A549 (cell line): Measurements from ENCODE around the gene CDK19. TPM values are rescaled to one million over a fixed set of nuclear protein-coding genes. Genes with fewer than 3 reads are reported as not detected.

Source experiments
- ATAC-seq, 2 experiments: fragments of 200-7000 bp in 1 of 2; fragments of >200 bp in 1 of 2; cut with Nextera tagmentation in 1 of 2; cut with Tn5 transposase in 1 of 2; 3 replicates each; pipeline versions ENCODE4 v1.8.0 to v1.9.1; 2018 to 2020; ENCODE audit warnings: mild to moderate bottlenecking in 1 of 2, moderate library complexity in 1 of 2
- CTCF ChIA-PET: fragments of 300-600 bp; sonication (Branson Sonifier 250); formaldehyde crosslinking; extraction: SDS; loops from one replicate; lab custom pipeline; 2021; ENCODE audit warnings: antibody characterized with exemption, inconsistent platforms; lab: Yijun Ruan, JAX
- POLR2A ChIA-PET: fragments of 350-600 bp; formaldehyde crosslinking; extraction: SDS; loops from one replicate; lab custom pipeline; 2021; ENCODE audit warnings: antibody characterized with exemption, inconsistent platforms; lab: Yijun Ruan, JAX
- DNase-seq, 2 experiments: peaks; one replicate each; pipeline versions ENCODE4 v3.0.0 to v3.0.0-alpha.2; 2011 to 2016; ENCODE audit warnings: low read depth in 1 of 2, low spot score in 1 of 2
- FAIRE-seq: peaks from 2 replicates; lab custom pipeline; 2011; peaks lifted over from hg19 to GRCh38; lab: Jason Lieb, UNC
- H3K27ac ChIP-seq, 2 experiments: fragments of >200 bp; sonication (Bioruptor Twin); formaldehyde crosslinking; 3 replicates each; pipeline ENCODE4 v1.5.1; 2016 to 2017
- H3K4me1 ChIP-seq: fragments of >200 bp; sonication (Bioruptor Twin); formaldehyde crosslinking; 3 replicates; pipeline ENCODE4 v1.6.1; 2016
- H3K4me2 ChIP-seq: fragments of >200 bp; sonication (Bioruptor Twin); formaldehyde crosslinking; 3 replicates; pipeline ENCODE4 v1.6.1; 2016
- H3K4me3 ChIP-seq: fragments of >200 bp; sonication (Bioruptor Twin); formaldehyde crosslinking; 3 replicates; pipeline ENCODE4 v1.5.1; 2016
- H3K9me3 ChIP-seq: fragments of >200 bp; sonication (Bioruptor Twin); formaldehyde crosslinking; 3 replicates; pipeline ENCODE4 v1.6.1; 2016
- CHD4 ChIP-seq: fragments of 200-600 bp; sonication (generic); IDR thresholded peaks from 2 replicates; pipeline ENCODE4 v1.6.1; 2016; ENCODE audit warnings: antibody characterized with exemption, mild to moderate bottlenecking, borderline replicate concordance
- EHF ChIP-seq: fragments of 250-450 bp; sonication (Bioruptor Pico); IDR thresholded peaks from 2 replicates; pipeline ENCODE4 v1.5.0; 2020; ENCODE audit warnings: mild to moderate bottlenecking
- EHMT2 ChIP-seq: fragments of 200-600 bp; sonication (generic); IDR thresholded peaks from 2 replicates; pipeline ENCODE4 v1.6.1; 2016; ENCODE audit warnings: antibody characterized with exemption, low read depth, mild to moderate bottlenecking, moderate library complexity
- FOXS1 ChIP-seq: fragments of 250-450 bp; sonication (Bioruptor Pico); IDR thresholded peaks from 2 replicates; pipeline ENCODE4 v1.5.0; 2020; ENCODE audit warnings: mild to moderate bottlenecking, moderate library complexity
- HMGXB4 ChIP-seq: fragments of 250-450 bp; sonication (Bioruptor Pico); IDR thresholded peaks from 2 replicates; pipeline ENCODE4 v1.5.0; 2021; ENCODE audit warnings: mild to moderate bottlenecking, moderate library complexity, borderline replicate concordance
- HOXA7 ChIP-seq: fragments of 250-450 bp; sonication (Bioruptor Pico); IDR thresholded peaks from 2 replicates; pipeline ENCODE4 v1.5.0; 2020; ENCODE audit warnings: mild to moderate bottlenecking, moderate library complexity
- HOXB13 ChIP-seq: fragments of 250-450 bp; sonication (Bioruptor Pico); IDR thresholded peaks from 2 replicates; pipeline ENCODE4 v1.5.0; 2020; ENCODE audit warnings: low read depth, mild to moderate bottlenecking, moderate library complexity
- JUN ChIP-seq, 2 experiments: fragments of >200 bp; sonication (Bioruptor Twin); formaldehyde crosslinking; IDR thresholded peaks; 2 replicates in 1 of 2; 3 replicates in 1 of 2; pipeline ENCODE4 v1.6.1; 2016 to 2017
- KDM1A ChIP-seq: fragments of 200-600 bp; sonication (generic); IDR thresholded peaks from 2 replicates; pipeline ENCODE4 v1.6.1; 2016; ENCODE audit warnings: low read depth, mild to moderate bottlenecking
- MAX ChIP-seq: IDR thresholded peaks from 2 replicates; pipeline ENCODE4 v1.6.1; 2012
- MAZ ChIP-seq: fragments of 150-350 bp; IDR thresholded peaks from 2 replicates; pipeline ENCODE4 v1.6.1; 2014; ENCODE audit warnings: antibody characterized with exemption, low read depth, low read length, borderline replicate concordance
- NR3C1 ChIP-seq: fragments of >200 bp; sonication (Bioruptor Twin); formaldehyde crosslinking; IDR thresholded peaks from 3 replicates; pipeline ENCODE4 v1.6.1; 2017
- POLR2AphosphoS2 ChIP-seq: conservative IDR thresholded peaks from 2 replicates; pipeline ENCODE4 v1.6.1; 2012; ENCODE audit warnings: low read length, improper control_type of control experiment, inconsistent platforms
- RARB ChIP-seq: fragments of 250-450 bp; sonication (Bioruptor Pico); IDR thresholded peaks from 2 replicates; pipeline ENCODE4 v1.8.0; 2021; ENCODE audit warnings: mild to moderate bottlenecking, moderate library complexity
- REST ChIP-seq: fragments of 200-600 bp; sonication (generic); IDR thresholded peaks from 2 replicates; pipeline ENCODE4 v1.6.1; 2016; ENCODE audit warnings: antibody characterized with exemption, mild to moderate bottlenecking, moderate library complexity
- RFX5 ChIP-seq: fragments of 450-650 bp; IDR thresholded peaks from 2 replicates; pipeline ENCODE4 v1.7.1; 2014; ENCODE audit warnings: antibody characterized with exemption, mild to moderate bottlenecking, moderate library complexity
- ZC3H11A ChIP-seq: fragments of 450-650 bp; IDR thresholded peaks from 2 replicates; pipeline ENCODE4 v1.6.1; 2014; ENCODE audit warnings: antibody characterized with exemption, mild to moderate bottlenecking
- WGBS: methylation state at CpG from one replicate; pipeline ENCODE4 v1.1.6; 2017; ENCODE audit errors: missing lambda C conversion rate; 5-methylcytosine and 5-hydroxymethylcytosine counted together
- polyA plus RNA-seq, 4 experiments: library from polyadenylated mRNA; depleted of rRNA in 3 of 4; stranded (reverse); fragments of >200 nt; fragmentation: RNase III in 1 of 4; extraction: RNeasy Plus Mini Kit Qiagen cat#74134 plus additional on column Dnase treatment in 1 of 4; gene quantifications; 2 replicates in 3 of 4; 3 replicates in 1 of 4; pipeline ENCODE4 v1.2.3, GENCODE V29; 2011 to 2017

Gene CDK19
- polyA plus RNA-seq, 2 of the 4 experiments (the other 2 are of a cell fraction) = 7.1 to 18.6 TPM

GRCh38 chr6:110786696-110787095 lies 28.6 kb downstream of the CDK19 start:
- TF ChIP-seq MAZ (no peak), KDM1A (no peak), HMGXB4 (CRISPR knock-in tag) (no peak)
- Histone ChIP-seq H3K9me3 (peaks cover 12% of the 10 kb centered on the region), H3K4me3 (no peak overlapping the region), H3K4me1 (no peaks in the 10 kb centered on the region), H3K27ac (no peak overlapping the region), H3K4me2 (no peak overlapping the region)
- DNase-seq (no peak), FAIRE-seq (no peak), ATAC-seq (no peak)
- POLR2A ChIA-PET = no interaction called here
- 92% methylated on average over 1 of the region's 1 CpG for WGBS
- CTCF ChIA-PET = interaction anchor here (0.6 to 1.1 kb wide), 2 partner anchors 104 to 185 kb away, joined by 3 to 5 read pairs; no protein-coding TSS in a partner anchor

GRCh38 chr6:110786271-110786670 lies 29.0 kb downstream of the CDK19 start:
- no peak for FAIRE-seq
- ATAC-seq = no peak
- CTCF ChIA-PET = interaction anchor here (0.6 kb wide), 1 partner anchor 185 kb away, joined by 5 read pairs; no protein-coding TSS in a partner anchor

GRCh38 chr6:110784610-110784979 lies 30.7 kb downstream of the CDK19 start:
- ChIA-PET CTCF (no interaction called here), POLR2A (no interaction called here)
- no peak overlapping the region for H3K4me2 ChIP-seq
- WGBS = 84% methylated on average over 1 of the region's 1 CpG
- FAIRE-seq (no peak), ATAC-seq (no peak), DNase-seq (no peak)
- H3K4me3 ChIP-seq = no peak overlapping the region
- H3K27ac ChIP-seq = no peak overlapping the region
- H3K9me3 ChIP-seq = peaks cover 11% of the 10 kb centered on the region
- TF ChIP-seq NR3C1 = no peak
- TF ChIP-seq CHD4 = no peak
- no peak for TF ChIP-seq EHMT2
- TF ChIP-seq ZC3H11A = no peak
- TF ChIP-seq RFX5 = no peak
- no peak for TF ChIP-seq REST
- no peak for TF ChIP-seq JUN (IDR thresholded peaks at IDR 0.05)
- TF ChIP-seq FOXS1 (CRISPR knock-in tag) = no peak
- no peak for TF ChIP-seq EHF (CRISPR knock-in tag)
- no peaks in the 10 kb centered on the region for H3K4me1 ChIP-seq

More at GRCh38 chr6:110786271-110786670, 29.0 kb downstream of the CDK19 start:
- Histone ChIP-seq H3K4me2 (no peak overlapping the region), H3K27ac (no peak overlapping the region), H3K9me3 (peaks cover 12% of the 10 kb centered on the region)
- DNase-seq = no peak
- TF ChIP-seq MAX (no peak), HOXB13 (CRISPR knock-in tag) (no peak), RARB (no peak), HOXA7 (no peak), HMGXB4 (CRISPR knock-in tag) (no peak), POLR2AphosphoS2 (no peak)
- TF ChIP-seq, all 56 proteins: peak for 0
- H3K4me1 ChIP-seq = no peaks in the 10 kb centered on the region
- 97% methylated on average over 3 of the region's 3 CpGs for WGBS
- H3K4me3 ChIP-seq = no peak overlapping the region
- POLR2A ChIA-PET = no interaction called here
